NB4 (cell line): Measurements from ENCODE around the gene MYOD1.

Experiments
- CTCF ChIP-seq: IDR thresholded peaks from one replicate; pipeline ENCODE4 v1.5.1; 2012; ENCODE audit warnings: low read depth, low read length
- MYC ChIP-seq: IDR thresholded peaks from 2 replicates; pipeline ENCODE4 v1.6.1; 2011; ENCODE audit warnings: low read depth, low read length
- POLR2A ChIP-seq: IDR thresholded peaks from 2 replicates; pipeline ENCODE4 v1.6.1; 2011; ENCODE audit warnings: mild to moderate bottlenecking; ENCODE audit not compliant: insufficient read length; ENCODE audit errors: extremely low read depth

- TF ChIP-seq CTCF (no peak), MYC (no peak), POLR2A (no peak)
Observed at GRCh38 chr11:17743808-17744119, 24.4 kb downstream of the MYOD1 start.
